Caco-2 (cell line): ENCODE measurements around the gene PPARA. TPM values are rescaled to one million over a fixed set of nuclear protein-coding genes. Genes with fewer than 3 reads are reported as not detected.

ENCODE experiments used
- BruUV-seq: library from RNA; stranded (reverse); fragments of 400-500 nt; replicated peaks from 2 replicates; lab custom pipeline; 2021; lab: Mats Ljungman, UMichigan
- CTCF ChIA-PET: fragments of 300-600 bp; sonication (Branson Sonifier 250); formaldehyde crosslinking; loops from one replicate; lab custom pipeline; 2022; ENCODE audit warnings: antibody characterized with exemption; lab: Charles Lee
- POLR2A ChIA-PET: fragments of 300-600 bp; sonication (Branson Sonifier 250); formaldehyde crosslinking; loops from one replicate; lab custom pipeline; 2022; ENCODE audit warnings: antibody characterized with exemption; lab: Charles Lee
- DNase-seq, 2 experiments: peaks; one replicate each; pipeline versions ENCODE4 v3.0.0 to v3.0.0-alpha.2; 2020 to 2022
- H3K27me3 ChIP-seq: replicated peaks from 2 replicates; pipeline ENCODE4 v1.6.0; 2011; ENCODE audit warnings: low read length; ENCODE audit not compliant: control insufficient read depth, insufficient read depth
- H3K36me3 ChIP-seq: 2 replicates; pipeline ENCODE4 v1.5.1; 2011; ENCODE audit warnings: low read length; ENCODE audit not compliant: control insufficient read depth, insufficient read depth
- H3K4me1 ChIP-seq: fragments of 250-450 bp; sonication (Bioruptor Pico); 2 replicates; pipeline ENCODE4 v1.5.1; 2020; ENCODE audit warnings: mild to moderate bottlenecking
- H3K4me3 ChIP-seq: 2 replicates; pipeline ENCODE4 v1.5.1; 2011; ENCODE audit warnings: low read depth, mild to moderate bottlenecking, control low read depth, low read length
- H3K9me3 ChIP-seq: fragments of 250-450 bp; sonication (Bioruptor Pico); 2 replicates; pipeline ENCODE4 v1.5.1; 2020; ENCODE audit warnings: mild to moderate bottlenecking, moderate library complexity
- H3K27ac Mint-ChIP-seq: one replicate; pipeline ENCODE4 v1.8.0; 2022; ENCODE audit warnings: mixed read lengths; ENCODE audit not compliant: unreplicated experiment
- H3K27me3 Mint-ChIP-seq: one replicate; pipeline ENCODE4 v1.8.0; 2022; ENCODE audit warnings: mixed read lengths; ENCODE audit not compliant: insufficient read depth, unreplicated experiment
- H3K36me3 Mint-ChIP-seq: one replicate; pipeline ENCODE4 v1.8.0; 2022; ENCODE audit warnings: mild to moderate bottlenecking, mixed read lengths; ENCODE audit not compliant: insufficient read depth, unreplicated experiment
- H3K4me1 Mint-ChIP-seq: one replicate; pipeline ENCODE4 v1.8.0; 2022; ENCODE audit warnings: low read depth, mixed read lengths; ENCODE audit not compliant: unreplicated experiment
- H3K4me3 Mint-ChIP-seq: one replicate; pipeline ENCODE4 v1.8.0; 2022; ENCODE audit warnings: mild to moderate bottlenecking, moderate library complexity, mixed read lengths; ENCODE audit not compliant: unreplicated experiment
- H3K9me3 Mint-ChIP-seq: one replicate; pipeline ENCODE4 v1.8.0; 2022; ENCODE audit warnings: mixed read lengths; ENCODE audit not compliant: unreplicated experiment
- intact Hi-C: fragments of 100-400 bp; cut with micrococcal nuclease; formaldehyde crosslinking; loops from one replicate; pipeline ENCODE4 v1.10.0; 2022; ENCODE audit not compliant: unreplicated experiment
- total RNA-seq: library from RNA; stranded (reverse); gene quantifications from 2 replicates; pipeline ENCODE4 v1.2.3, GENCODE V29; 2022
- TF ChIP-seq, protein P1 (sequence below), 2 experiments: fragments of 200-600 bp in 1 of 2; IDR thresholded peaks; 1 replicate in 1 of 2; 2 replicates in 1 of 2; pipeline versions ENCODE4 v1.5.1 to v1.8.0; 2011 to 2022; ENCODE audit warnings: antibody characterized with exemption in 1 of 2, control low read depth in 1 of 2, inconsistent platforms in 1 of 2, low read depth in 1 of 2, low read length in 1 of 2, mild to moderate bottlenecking in 1 of 2, moderate library complexity in 1 of 2; ENCODE audit not compliant: insufficient read depth in 1 of 2, severe bottlenecking in 1 of 2, unreplicated experiment in 1 of 2

PPARA gene
- total RNA-seq, 1 experiment from 2014 or later = 13.4 TPM

DNA sequence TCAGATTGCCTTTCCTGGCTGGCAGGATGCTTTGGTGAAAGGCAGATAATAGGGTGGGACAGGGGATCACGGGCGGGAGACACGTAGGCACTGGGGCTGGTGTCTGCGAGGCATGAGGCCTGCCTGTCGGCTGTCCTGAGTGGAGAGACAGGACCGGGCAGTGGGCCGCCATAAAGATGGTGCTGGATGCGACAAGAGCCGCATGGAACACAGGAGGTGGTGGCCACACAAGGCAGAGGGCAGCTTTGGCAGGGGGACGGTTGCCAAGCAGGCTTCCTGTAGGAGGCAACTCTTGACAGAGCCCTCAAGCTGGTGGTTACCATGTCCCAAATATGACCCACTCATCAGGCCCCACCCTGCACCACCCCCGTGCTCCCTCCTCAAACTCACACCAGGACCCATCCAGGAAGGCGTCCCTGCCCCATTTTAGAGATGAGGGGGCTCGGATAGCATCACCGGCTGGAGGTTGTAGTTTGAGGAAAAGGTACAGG is 4.9 kb upstream of the PPARA start:
- POLR2A ChIA-PET = no interaction called here
- no TSS peak for BruUV-seq

DNA sequence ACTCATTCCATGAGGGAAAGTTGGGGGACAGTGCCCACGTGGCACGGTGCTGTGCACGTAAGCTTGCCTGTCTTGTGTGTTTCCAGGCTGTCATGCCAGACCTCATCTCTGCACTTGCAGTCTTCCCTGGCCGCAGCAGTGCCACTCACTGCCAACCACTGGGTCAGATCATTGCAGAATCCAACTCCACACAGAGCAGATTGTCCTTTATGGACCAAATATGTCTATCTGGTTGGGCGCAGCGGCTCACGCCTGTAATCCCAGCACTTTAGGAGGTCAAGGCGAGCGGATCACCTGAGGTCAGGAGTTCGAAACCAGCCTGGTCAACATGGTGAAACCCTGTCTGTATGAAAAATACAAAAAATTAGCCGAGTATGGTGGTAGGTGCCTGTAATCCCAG is 4.4 kb upstream of the PPARA start:
- Mint-ChIP-seq H3K4me1 (no peaks in the 10 kb centered on the region), H3K4me3 (no peak overlapping the region), H3K27ac (no peak overlapping the region), H3K36me3 (peaks cover 11% of the 10 kb centered on the region), H3K9me3 (no peaks in the 10 kb centered on the region), H3K27me3 (peaks cover 2% of the 10 kb centered on the region)
- intact Hi-C loops = no loop called here
- Histone ChIP-seq H3K4me3 (no peak overlapping the region), H3K27me3 (peaks cover 1% of the 10 kb centered on the region), H3K36me3 (no peaks in the 10 kb centered on the region), H3K9me3 (no peaks in the 10 kb centered on the region), H3K4me1 (peaks cover 5% of the 10 kb centered on the region; the same call in 1 of the 2 replicates)
- POLR2A ChIA-PET = no interaction called here
- CTCF ChIA-PET = no interaction called here
- no peak for DNase-seq
- TF ChIP-seq, protein P1, sequence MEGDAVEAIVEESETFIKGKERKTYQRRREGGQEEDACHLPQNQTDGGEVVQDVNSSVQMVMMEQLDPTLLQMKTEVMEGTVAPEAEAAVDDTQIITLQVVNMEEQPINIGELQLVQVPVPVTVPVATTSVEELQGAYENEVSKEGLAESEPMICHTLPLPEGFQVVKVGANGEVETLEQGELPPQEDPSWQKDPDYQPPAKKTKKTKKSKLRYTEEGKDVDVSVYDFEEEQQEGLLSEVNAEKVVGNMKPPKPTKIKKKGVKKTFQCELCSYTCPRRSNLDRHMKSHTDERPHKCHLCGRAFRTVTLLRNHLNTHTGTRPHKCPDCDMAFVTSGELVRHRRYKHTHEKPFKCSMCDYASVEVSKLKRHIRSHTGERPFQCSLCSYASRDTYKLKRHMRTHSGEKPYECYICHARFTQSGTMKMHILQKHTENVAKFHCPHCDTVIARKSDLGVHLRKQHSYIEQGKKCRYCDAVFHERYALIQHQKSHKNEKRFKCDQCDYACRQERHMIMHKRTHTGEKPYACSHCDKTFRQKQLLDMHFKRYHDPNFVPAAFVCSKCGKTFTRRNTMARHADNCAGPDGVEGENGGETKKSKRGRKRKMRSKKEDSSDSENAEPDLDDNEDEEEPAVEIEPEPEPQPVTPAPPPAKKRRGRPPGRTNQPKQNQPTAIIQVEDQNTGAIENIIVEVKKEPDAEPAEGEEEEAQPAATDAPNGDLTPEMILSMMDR (IDR thresholded peaks at IDR 0.05; ENCODE audit: insufficient read depth in 1 of 2, low read depth in 1 of 2, low read length in 1 of 2, severe bottlenecking in 1 of 2, unreplicated experiment in 1 of 2) = no peak
- no TSS peak for BruUV-seq

More for the DNA sequence above, 4.9 kb upstream of the PPARA start:
- H3K36me3 Mint-ChIP-seq = peaks cover 11% of the 10 kb centered on the region
- H3K4me1 Mint-ChIP-seq = no peaks in the 10 kb centered on the region
- H3K4me3 Mint-ChIP-seq = no peak overlapping the region
- CTCF ChIA-PET = no interaction called here
- Histone ChIP-seq H3K4me1 (peaks cover 5% of the 10 kb centered on the region; the same call in 1 of the 2 replicates), H3K27me3 (peaks cover 1% of the 10 kb centered on the region), H3K9me3 (no peaks in the 10 kb centered on the region), H3K4me3 (no peak overlapping the region), H3K36me3 (no peaks in the 10 kb centered on the region)
- H3K9me3 Mint-ChIP-seq = no peaks in the 10 kb centered on the region
- H3K27ac Mint-ChIP-seq = no peak overlapping the region
- H3K27me3 Mint-ChIP-seq = peaks cover 2% of the 10 kb centered on the region
- TF ChIP-seq, protein P1 (IDR thresholded peaks at IDR 0.05; ENCODE audit: insufficient read depth in 1 of 2, low read depth in 1 of 2, low read length in 1 of 2, severe bottlenecking in 1 of 2, unreplicated experiment in 1 of 2) = no peak
- intact Hi-C loops = no loop called here
- no peak for DNase-seq

DNA sequence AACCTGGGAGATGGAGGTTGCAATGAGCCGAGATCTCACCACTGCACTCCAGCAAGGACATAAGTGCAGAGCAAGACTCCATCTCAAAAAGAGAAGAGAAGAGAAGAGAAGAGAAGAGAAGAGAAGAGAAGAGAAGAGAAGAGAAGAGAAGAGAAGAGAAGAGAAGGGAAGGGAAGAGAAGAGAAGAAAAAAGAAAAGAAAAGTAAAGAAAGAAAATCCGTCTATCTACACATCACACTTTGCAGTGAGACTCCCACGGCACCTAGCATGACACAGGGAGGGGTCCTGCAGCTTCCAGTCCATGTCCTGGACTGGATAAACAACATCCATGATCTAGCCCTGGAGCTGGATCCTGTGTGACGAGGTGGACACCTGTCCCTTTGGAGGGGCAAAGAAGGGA is 4.0 kb upstream of the PPARA start:
- Mint-ChIP-seq H3K4me3 (no peak overlapping the region), H3K27me3 (peaks cover 2% of the 10 kb centered on the region), H3K4me1 (no peaks in the 10 kb centered on the region), H3K9me3 (no peaks in the 10 kb centered on the region), H3K36me3 (peaks cover 11% of the 10 kb centered on the region), H3K27ac (no peak overlapping the region)
- Histone ChIP-seq H3K36me3 (no peaks in the 10 kb centered on the region), H3K9me3 (no peaks in the 10 kb centered on the region), H3K27me3 (peaks cover 1% of the 10 kb centered on the region), H3K4me1 (peaks cover 5% of the 10 kb centered on the region; the same call in 1 of the 2 replicates), H3K4me3 (no peak overlapping the region)
- no peak for DNase-seq
- ChIA-PET CTCF (no interaction called here), POLR2A (no interaction called here)
- intact Hi-C loops = no loop called here
- TF ChIP-seq, protein P1 (IDR thresholded peaks at IDR 0.05; ENCODE audit: insufficient read depth in 1 of 2, low read depth in 1 of 2, low read length in 1 of 2, severe bottlenecking in 1 of 2, unreplicated experiment in 1 of 2) = no peak
- no TSS peak for BruUV-seq
